Measurements from ENCODE around the gene ADAMTS12.

ADAMTS12 gene

GRCh38 chr5:33755231-33755630 lies 136.6 kb downstream of the ADAMTS12 start:
- DNase-seq (ENCODE audit: low read depth): no peak

GRCh38 chr5:33753704-33754103 lies 138.1 kb downstream of the ADAMTS12 start:
- DNase-seq (ENCODE audit: low read depth): no peak

GRCh38 chr5:33748754-33749153 lies 143.0 kb downstream of the ADAMTS12 start:
- no peak for DNase-seq (ENCODE audit: low read depth)

GRCh38 chr5:33745101-33745770 lies 146.6 kb downstream of the ADAMTS12 start:
- no peak for DNase-seq (ENCODE audit: low read depth)

GRCh38 chr5:33743099-33743498 lies 148.7 kb downstream of the ADAMTS12 start:
- DNase-seq (ENCODE audit: low read depth): no peak

- DNase-seq (ENCODE audit: low read depth): no peak
Measured at GRCh38 chr5:33742181-33742580, 149.6 kb downstream of the ADAMTS12 start.

GRCh38 chr5:33738967-33739366 lies 152.8 kb downstream of the ADAMTS12 start:
- no peak for DNase-seq (ENCODE audit: low read depth)

- DNase-seq (ENCODE audit: low read depth): no peak
Measured at GRCh38 chr5:33738097-33738496, 153.7 kb downstream of the ADAMTS12 start.

- no peak for DNase-seq (ENCODE audit: low read depth)
Measured at GRCh38 chr5:33737697-33738096, 154.1 kb downstream of the ADAMTS12 start.

- DNase-seq (ENCODE audit: low read depth): no peak
Measured at GRCh38 chr5:33737284-33737683, 154.5 kb downstream of the ADAMTS12 start.

- DNase-seq (ENCODE audit: low read depth): no peak
Measured at GRCh38 chr5:33736510-33736909, 155.3 kb downstream of the ADAMTS12 start.

GRCh38 chr5:33735072-33735471 lies 156.7 kb downstream of the ADAMTS12 start:
- no peak for DNase-seq (ENCODE audit: low read depth)

GRCh38 chr5:33734537-33734936 lies 157.3 kb downstream of the ADAMTS12 start:
- DNase-seq (ENCODE audit: low read depth): no peak

GRCh38 chr5:33733225-33733624 lies 158.6 kb downstream of the ADAMTS12 start:
- DNase-seq (ENCODE audit: low read depth): no peak

GRCh38 chr5:33726422-33727165 lies 165.2 kb downstream of the ADAMTS12 start:
- DNase-seq (ENCODE audit: low read depth): no peak

- no peak for DNase-seq (ENCODE audit: low read depth)
Measured at GRCh38 chr5:33725806-33726205, 166.0 kb downstream of the ADAMTS12 start.

GRCh38 chr5:33721491-33722200 lies 170.1 kb downstream of the ADAMTS12 start:
- no peak for DNase-seq (ENCODE audit: low read depth)

GRCh38 chr5:33720176-33720575 lies 171.6 kb downstream of the ADAMTS12 start:
- DNase-seq (ENCODE audit: low read depth): no peak

GRCh38 chr5:33719769-33720168 lies 172.0 kb downstream of the ADAMTS12 start:
- DNase-seq (ENCODE audit: low read depth): no peak

GRCh38 chr5:33715661-33716060 lies 176.1 kb downstream of the ADAMTS12 start:
- no peak for DNase-seq (ENCODE audit: low read depth)

- no peak for DNase-seq (ENCODE audit: low read depth)
Measured at GRCh38 chr5:33713136-33713765, 178.5 kb downstream of the ADAMTS12 start.

GRCh38 chr5:33712664-33713063 lies 179.1 kb downstream of the ADAMTS12 start:
- DNase-seq (ENCODE audit: low read depth): no peak

All from T-helper 22 cell (primary cell).